Measurements from ENCODE around the gene KCNQ2.

DNA sequence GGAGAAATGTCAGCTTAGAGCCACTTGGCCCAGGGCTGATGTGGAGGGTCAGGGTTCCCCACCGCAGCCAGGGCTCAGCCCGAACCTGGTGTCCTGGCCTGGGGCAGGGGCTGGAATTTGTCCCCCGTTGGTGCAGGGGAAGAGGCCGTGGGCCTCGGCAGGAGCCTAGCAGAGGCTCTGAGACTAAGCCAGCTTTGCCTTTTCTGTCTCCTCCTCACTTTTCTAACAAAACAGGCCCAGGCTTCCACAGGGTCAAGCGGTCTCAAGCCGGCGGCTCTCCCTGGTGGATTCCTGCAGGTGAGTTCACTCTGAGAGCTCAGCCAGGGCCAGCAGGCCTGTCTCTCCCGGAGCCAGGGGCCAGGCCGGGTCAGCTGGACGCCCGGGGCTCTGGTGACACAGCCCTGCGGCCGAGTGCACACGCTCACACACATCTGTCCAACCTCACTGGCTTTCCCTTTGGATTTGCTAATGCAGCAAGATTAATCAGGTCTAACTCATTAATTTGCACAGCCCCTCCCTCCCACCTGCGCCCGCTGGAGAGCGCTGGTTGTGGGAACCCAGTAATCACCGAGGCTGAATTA lies 108.4 kb downstream of the KCNQ2 start:
- TF ChIP-seq, protein P1, sequence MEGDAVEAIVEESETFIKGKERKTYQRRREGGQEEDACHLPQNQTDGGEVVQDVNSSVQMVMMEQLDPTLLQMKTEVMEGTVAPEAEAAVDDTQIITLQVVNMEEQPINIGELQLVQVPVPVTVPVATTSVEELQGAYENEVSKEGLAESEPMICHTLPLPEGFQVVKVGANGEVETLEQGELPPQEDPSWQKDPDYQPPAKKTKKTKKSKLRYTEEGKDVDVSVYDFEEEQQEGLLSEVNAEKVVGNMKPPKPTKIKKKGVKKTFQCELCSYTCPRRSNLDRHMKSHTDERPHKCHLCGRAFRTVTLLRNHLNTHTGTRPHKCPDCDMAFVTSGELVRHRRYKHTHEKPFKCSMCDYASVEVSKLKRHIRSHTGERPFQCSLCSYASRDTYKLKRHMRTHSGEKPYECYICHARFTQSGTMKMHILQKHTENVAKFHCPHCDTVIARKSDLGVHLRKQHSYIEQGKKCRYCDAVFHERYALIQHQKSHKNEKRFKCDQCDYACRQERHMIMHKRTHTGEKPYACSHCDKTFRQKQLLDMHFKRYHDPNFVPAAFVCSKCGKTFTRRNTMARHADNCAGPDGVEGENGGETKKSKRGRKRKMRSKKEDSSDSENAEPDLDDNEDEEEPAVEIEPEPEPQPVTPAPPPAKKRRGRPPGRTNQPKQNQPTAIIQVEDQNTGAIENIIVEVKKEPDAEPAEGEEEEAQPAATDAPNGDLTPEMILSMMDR (IDR thresholded peaks at IDR 0.05) = no peak
- TF ChIP-seq POLR2A (IDR thresholded peaks at IDR 0.05) = no peak
